WTC11 (cell line): ENCODE measurements around the gene TMA7. TPM values are rescaled to one million over a fixed set of nuclear protein-coding genes. Genes with fewer than 3 reads are reported as not detected.

Source experiments
- ATAC-seq: fragments of 200-7000 bp; cut with Tn5 transposase; 2 replicates; pipeline ENCODE4 v1.10.0; 2021; ENCODE audit warnings: mild to moderate bottlenecking, moderate library complexity
- CTCF ChIA-PET: fragments of 300-600 bp; sonication (Branson Sonifier 250); formaldehyde crosslinking; loops from one replicate; lab custom pipeline; 2021; ENCODE audit warnings: antibody characterized with exemption; lab: Charles Lee
- POLR2A ChIA-PET: fragments of 350-600 bp; sonication (Branson Sonifier 250); formaldehyde crosslinking; loops from one replicate; lab custom pipeline; 2021; ENCODE audit warnings: antibody characterized with exemption; lab: Charles Lee
- DNase-seq: peaks from one replicate; pipeline ENCODE4 v3.0.0; 2021; ENCODE audit warnings: low spot score
- H3K27ac Mint-ChIP-seq: 2 replicates; pipeline ENCODE4 v1.8.0; 2021; ENCODE audit warnings: mixed read lengths
- H3K27me3 Mint-ChIP-seq: 2 replicates; pipeline ENCODE4 v1.8.0; 2021; ENCODE audit warnings: low read depth, mild to moderate bottlenecking, moderate library complexity, mixed read lengths
- H3K36me3 Mint-ChIP-seq: 2 replicates; pipeline ENCODE4 v1.8.0; 2021; ENCODE audit warnings: mixed read lengths
- H3K4me1 Mint-ChIP-seq: 2 replicates; pipeline ENCODE4 v1.8.0; 2022; ENCODE audit warnings: mixed read lengths
- H3K4me3 Mint-ChIP-seq: 2 replicates; pipeline ENCODE4 v1.8.0; 2021; ENCODE audit warnings: mild to moderate bottlenecking, moderate library complexity, mixed read lengths
- H3K9me3 Mint-ChIP-seq: 2 replicates; pipeline ENCODE4 v1.8.0; 2021; ENCODE audit warnings: mixed read lengths
- ATF3 ChIP-seq: sonication (generic); formaldehyde crosslinking; conservative IDR thresholded peaks from 2 replicates; pipeline ENCODE4 v1.8.1; 2022; ENCODE audit warnings: mild to moderate bottlenecking, missing genetic modification reagents
- CREM ChIP-seq: sonication (generic); formaldehyde crosslinking; IDR thresholded peaks from 2 replicates; pipeline ENCODE4 v1.8.1; 2022; ENCODE audit warnings: mild to moderate bottlenecking, missing genetic modification reagents, moderate library complexity
- ELF4 ChIP-seq: sonication (generic); formaldehyde crosslinking; IDR thresholded peaks from 2 replicates; pipeline ENCODE4 v1.8.1; 2022; ENCODE audit warnings: low read depth, mild to moderate bottlenecking, moderate library complexity, missing genetic modification reagents
- FOXK1 ChIP-seq: sonication (generic); formaldehyde crosslinking; IDR thresholded peaks from 2 replicates; pipeline ENCODE4 v1.8.0; 2022; ENCODE audit warnings: mild to moderate bottlenecking, moderate library complexity, missing genetic modification reagents
- FOXP4 ChIP-seq: sonication (generic); formaldehyde crosslinking; IDR thresholded peaks from 2 replicates; pipeline ENCODE4 v1.8.0; 2022; ENCODE audit warnings: mild to moderate bottlenecking, missing genetic modification reagents
- KAT7 ChIP-seq: sonication (generic); formaldehyde crosslinking; IDR thresholded peaks from 2 replicates; pipeline ENCODE4 v1.8.1; 2023; ENCODE audit warnings: missing genetic modification reagents, mild to moderate bottlenecking, borderline replicate concordance
- MAX ChIP-seq: sonication (generic); formaldehyde crosslinking; IDR thresholded peaks from 2 replicates; pipeline ENCODE4 v1.8.0; 2022; ENCODE audit warnings: mild to moderate bottlenecking, missing genetic modification reagents
- NFE2L1 ChIP-seq: sonication (generic); formaldehyde crosslinking; IDR thresholded peaks from 2 replicates; pipeline ENCODE4 v1.8.1; 2023; ENCODE audit warnings: missing genetic modification reagents
- NFYB ChIP-seq: sonication (generic); formaldehyde crosslinking; conservative IDR thresholded peaks from 2 replicates; pipeline ENCODE4 v1.8.0; 2022; ENCODE audit warnings: low read depth, missing genetic modification reagents
- PRDM15 ChIP-seq: sonication (generic); formaldehyde crosslinking; IDR thresholded peaks from 2 replicates; pipeline ENCODE4 v1.8.0; 2022; ENCODE audit warnings: missing genetic modification reagents
- ZNF263 ChIP-seq: sonication (generic); formaldehyde crosslinking; IDR thresholded peaks from 2 replicates; pipeline ENCODE4 v1.8.1; 2022; ENCODE audit warnings: low read depth, mild to moderate bottlenecking, moderate library complexity, missing genetic modification reagents
- total RNA-seq: library from RNA; stranded (reverse); gene quantifications from 3 replicates; pipeline ENCODE4 v1.2.3, GENCODE V29; 2021
- TF ChIP-seq, protein P1 (sequence below): sonication (generic); formaldehyde crosslinking; IDR thresholded peaks from 2 replicates; pipeline ENCODE4 v1.8.1; 2023; ENCODE audit warnings: mild to moderate bottlenecking, missing genetic modification reagents, borderline replicate concordance
- TF ChIP-seq, protein P2 (sequence below): sonication (generic); formaldehyde crosslinking; IDR thresholded peaks from 2 replicates; pipeline ENCODE4 v1.8.0; 2023; ENCODE audit warnings: missing genetic modification reagents, mild to moderate bottlenecking, borderline replicate concordance
- TF ChIP-seq, protein P3 (sequence below): sonication (generic); formaldehyde crosslinking; conservative IDR thresholded peaks from 2 replicates; pipeline ENCODE4 v1.8.1; 2023; ENCODE audit warnings: mild to moderate bottlenecking, low read depth, missing genetic modification reagents, moderate library complexity
- TF ChIP-seq, protein P4 (sequence below): sonication (generic); formaldehyde crosslinking; IDR thresholded peaks from 2 replicates; pipeline ENCODE4 v1.8.1; 2023; ENCODE audit warnings: mild to moderate bottlenecking, missing genetic modification reagents, moderate library complexity

The TMA7 gene
- total RNA-seq, 1 experiment from 2014 or later = 318 TPM

DNA sequence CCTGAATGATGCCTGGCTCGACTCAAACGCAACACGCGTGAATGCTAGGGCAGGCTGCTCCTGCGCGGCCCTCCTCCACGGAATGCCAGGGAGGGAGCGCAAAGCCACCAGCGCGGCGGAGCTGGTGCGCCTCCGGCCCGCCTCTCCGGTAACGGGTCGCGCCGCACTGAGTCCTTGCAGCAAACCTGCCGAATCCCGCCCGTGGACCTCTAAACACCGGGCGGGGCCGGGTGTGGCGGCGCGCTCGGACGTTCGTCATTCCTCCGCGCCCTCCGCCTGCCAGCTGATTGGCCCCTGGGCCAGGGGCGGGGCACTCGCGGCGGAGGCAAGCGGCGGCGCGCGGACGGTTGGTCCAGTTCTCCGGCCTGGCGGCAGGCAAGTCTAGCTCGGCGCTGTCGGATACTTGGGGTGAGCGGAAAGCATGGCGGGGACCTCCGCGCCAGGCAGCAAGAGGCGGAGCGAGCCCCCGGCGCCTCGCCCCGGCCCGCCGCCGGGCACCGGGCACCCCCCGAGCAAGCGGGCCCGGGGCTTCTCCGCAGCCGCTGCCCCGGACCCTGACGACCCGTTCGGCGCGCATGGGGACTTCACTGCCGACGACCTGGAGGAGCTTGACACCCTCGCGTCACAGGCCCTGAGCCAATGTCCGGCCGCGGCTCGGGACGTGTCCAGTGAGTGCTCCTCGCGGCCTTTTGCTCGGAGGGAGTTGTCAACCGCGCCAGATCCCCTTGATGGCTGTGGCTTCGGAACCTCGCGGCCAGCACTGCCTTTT is 6.6 kb downstream of the TMA7 start, which contains the start of gene ATRIP:
ATRIP (plus strand) TSS at position 313 of the 769 bp plus-strand sequence; CDS start at position 422, 109 bp downstream.
- ChIA-PET CTCF (interaction anchor here (0.8 to 4.5 kb wide), 11 partner anchors 11 to 189 kb away, joined by 3 to 121 read pairs (median 9); partner anchors contain the start of genes PFKFB4 and SLC26A6), POLR2A (interaction anchor here (0.6 to 1.8 kb wide), 15 partner anchors 11 to 263 kb away, joined by 3 to 11 read pairs (median 6); partner anchors contain the start of genes CDC25A and SHISA5)
- ATAC-seq (peak; percentile 92), DNase-seq (peak; percentile 93)
- H3K27ac Mint-ChIP-seq = peak within 1 kb of the TSS; percentile 89
- H3K27me3 Mint-ChIP-seq = no peaks in the 10 kb centered on the region
- H3K4me1 Mint-ChIP-seq = peaks cover 26% of the 10 kb centered on the region
- peaks cover 28% of the 10 kb centered on the region for H3K36me3 Mint-ChIP-seq
- H3K4me3 Mint-ChIP-seq = peak within 1 kb of the TSS; percentile 94
- H3K9me3 Mint-ChIP-seq = no peaks in the 10 kb centered on the region
- TF ChIP-seq ELF4 (CRISPR knock-in tag) = no peak
- TF ChIP-seq ZNF263 = peak; percentile 69
- TF ChIP-seq, protein P1, sequence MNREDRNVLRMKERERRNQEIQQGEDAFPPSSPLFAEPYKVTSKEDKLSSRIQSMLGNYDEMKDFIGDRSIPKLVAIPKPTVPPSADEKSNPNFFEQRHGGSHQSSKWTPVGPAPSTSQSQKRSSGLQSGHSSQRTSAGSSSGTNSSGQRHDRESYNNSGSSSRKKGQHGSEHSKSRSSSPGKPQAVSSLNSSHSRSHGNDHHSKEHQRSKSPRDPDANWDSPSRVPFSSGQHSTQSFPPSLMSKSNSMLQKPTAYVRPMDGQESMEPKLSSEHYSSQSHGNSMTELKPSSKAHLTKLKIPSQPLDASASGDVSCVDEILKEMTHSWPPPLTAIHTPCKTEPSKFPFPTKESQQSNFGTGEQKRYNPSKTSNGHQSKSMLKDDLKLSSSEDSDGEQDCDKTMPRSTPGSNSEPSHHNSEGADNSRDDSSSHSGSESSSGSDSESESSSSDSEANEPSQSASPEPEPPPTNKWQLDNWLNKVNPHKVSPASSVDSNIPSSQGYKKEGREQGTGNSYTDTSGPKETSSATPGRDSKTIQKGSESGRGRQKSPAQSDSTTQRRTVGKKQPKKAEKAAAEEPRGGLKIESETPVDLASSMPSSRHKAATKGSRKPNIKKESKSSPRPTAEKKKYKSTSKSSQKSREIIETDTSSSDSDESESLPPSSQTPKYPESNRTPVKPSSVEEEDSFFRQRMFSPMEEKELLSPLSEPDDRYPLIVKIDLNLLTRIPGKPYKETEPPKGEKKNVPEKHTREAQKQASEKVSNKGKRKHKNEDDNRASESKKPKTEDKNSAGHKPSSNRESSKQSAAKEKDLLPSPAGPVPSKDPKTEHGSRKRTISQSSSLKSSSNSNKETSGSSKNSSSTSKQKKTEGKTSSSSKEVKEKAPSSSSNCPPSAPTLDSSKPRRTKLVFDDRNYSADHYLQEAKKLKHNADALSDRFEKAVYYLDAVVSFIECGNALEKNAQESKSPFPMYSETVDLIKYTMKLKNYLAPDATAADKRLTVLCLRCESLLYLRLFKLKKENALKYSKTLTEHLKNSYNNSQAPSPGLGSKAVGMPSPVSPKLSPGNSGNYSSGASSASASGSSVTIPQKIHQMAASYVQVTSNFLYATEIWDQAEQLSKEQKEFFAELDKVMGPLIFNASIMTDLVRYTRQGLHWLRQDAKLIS (CRISPR knock-in tag) = no peak
- TF ChIP-seq, protein P2, sequence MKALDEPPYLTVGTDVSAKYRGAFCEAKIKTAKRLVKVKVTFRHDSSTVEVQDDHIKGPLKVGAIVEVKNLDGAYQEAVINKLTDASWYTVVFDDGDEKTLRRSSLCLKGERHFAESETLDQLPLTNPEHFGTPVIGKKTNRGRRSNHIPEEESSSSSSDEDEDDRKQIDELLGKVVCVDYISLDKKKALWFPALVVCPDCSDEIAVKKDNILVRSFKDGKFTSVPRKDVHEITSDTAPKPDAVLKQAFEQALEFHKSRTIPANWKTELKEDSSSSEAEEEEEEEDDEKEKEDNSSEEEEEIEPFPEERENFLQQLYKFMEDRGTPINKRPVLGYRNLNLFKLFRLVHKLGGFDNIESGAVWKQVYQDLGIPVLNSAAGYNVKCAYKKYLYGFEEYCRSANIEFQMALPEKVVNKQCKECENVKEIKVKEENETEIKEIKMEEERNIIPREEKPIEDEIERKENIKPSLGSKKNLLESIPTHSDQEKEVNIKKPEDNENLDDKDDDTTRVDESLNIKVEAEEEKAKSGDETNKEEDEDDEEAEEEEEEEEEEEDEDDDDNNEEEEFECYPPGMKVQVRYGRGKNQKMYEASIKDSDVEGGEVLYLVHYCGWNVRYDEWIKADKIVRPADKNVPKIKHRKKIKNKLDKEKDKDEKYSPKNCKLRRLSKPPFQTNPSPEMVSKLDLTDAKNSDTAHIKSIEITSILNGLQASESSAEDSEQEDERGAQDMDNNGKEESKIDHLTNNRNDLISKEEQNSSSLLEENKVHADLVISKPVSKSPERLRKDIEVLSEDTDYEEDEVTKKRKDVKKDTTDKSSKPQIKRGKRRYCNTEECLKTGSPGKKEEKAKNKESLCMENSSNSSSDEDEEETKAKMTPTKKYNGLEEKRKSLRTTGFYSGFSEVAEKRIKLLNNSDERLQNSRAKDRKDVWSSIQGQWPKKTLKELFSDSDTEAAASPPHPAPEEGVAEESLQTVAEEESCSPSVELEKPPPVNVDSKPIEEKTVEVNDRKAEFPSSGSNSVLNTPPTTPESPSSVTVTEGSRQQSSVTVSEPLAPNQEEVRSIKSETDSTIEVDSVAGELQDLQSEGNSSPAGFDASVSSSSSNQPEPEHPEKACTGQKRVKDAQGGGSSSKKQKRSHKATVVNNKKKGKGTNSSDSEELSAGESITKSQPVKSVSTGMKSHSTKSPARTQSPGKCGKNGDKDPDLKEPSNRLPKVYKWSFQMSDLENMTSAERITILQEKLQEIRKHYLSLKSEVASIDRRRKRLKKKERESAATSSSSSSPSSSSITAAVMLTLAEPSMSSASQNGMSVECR (CRISPR knock-in tag) = no peak; the same call in 1 of the 2 replicates
- TF ChIP-seq PRDM15 = peak; percentile 90
- TF ChIP-seq, protein P3, sequence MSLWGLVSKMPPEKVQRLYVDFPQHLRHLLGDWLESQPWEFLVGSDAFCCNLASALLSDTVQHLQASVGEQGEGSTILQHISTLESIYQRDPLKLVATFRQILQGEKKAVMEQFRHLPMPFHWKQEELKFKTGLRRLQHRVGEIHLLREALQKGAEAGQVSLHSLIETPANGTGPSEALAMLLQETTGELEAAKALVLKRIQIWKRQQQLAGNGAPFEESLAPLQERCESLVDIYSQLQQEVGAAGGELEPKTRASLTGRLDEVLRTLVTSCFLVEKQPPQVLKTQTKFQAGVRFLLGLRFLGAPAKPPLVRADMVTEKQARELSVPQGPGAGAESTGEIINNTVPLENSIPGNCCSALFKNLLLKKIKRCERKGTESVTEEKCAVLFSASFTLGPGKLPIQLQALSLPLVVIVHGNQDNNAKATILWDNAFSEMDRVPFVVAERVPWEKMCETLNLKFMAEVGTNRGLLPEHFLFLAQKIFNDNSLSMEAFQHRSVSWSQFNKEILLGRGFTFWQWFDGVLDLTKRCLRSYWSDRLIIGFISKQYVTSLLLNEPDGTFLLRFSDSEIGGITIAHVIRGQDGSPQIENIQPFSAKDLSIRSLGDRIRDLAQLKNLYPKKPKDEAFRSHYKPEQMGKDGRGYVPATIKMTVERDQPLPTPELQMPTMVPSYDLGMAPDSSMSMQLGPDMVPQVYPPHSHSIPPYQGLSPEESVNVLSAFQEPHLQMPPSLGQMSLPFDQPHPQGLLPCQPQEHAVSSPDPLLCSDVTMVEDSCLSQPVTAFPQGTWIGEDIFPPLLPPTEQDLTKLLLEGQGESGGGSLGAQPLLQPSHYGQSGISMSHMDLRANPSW = no peak
- TF ChIP-seq, protein P4, sequence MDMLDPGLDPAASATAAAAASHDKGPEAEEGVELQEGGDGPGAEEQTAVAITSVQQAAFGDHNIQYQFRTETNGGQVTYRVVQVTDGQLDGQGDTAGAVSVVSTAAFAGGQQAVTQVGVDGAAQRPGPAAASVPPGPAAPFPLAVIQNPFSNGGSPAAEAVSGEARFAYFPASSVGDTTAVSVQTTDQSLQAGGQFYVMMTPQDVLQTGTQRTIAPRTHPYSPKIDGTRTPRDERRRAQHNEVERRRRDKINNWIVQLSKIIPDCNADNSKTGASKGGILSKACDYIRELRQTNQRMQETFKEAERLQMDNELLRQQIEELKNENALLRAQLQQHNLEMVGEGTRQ (CRISPR knock-in tag) = peak; percentile 56; the same call in 1 of the 2 replicates
- TF ChIP-seq KAT7 = 0 out of 2 replicates have a peak, but pooled peaks have one; percentile 88
- TF ChIP-seq FOXK1 (CRISPR knock-in tag) = peak; percentile 96
- TF ChIP-seq NFYB (CRISPR knock-in tag) = peak; percentile 91
- TF ChIP-seq NFE2L1 (CRISPR knock-in tag) = peak; percentile 33; the same call in 1 of the 2 replicates
- TF ChIP-seq ATF3 = no peak
- peak; percentile 86 for TF ChIP-seq MAX (CRISPR knock-in tag)
- TF ChIP-seq FOXP4 (CRISPR knock-in tag) = no peak; the same call in 1 of the 2 replicates
- TF ChIP-seq CREM (CRISPR knock-in tag) = peak; percentile 98
